GM18951 (cell line): ENCODE measurements around the gene LAS1L.
A peak's percentile ranks its signal among the peaks of the same experiment; 100 is the strongest.
"Not testable (repeated sequence)": the region's sequence is repeated elsewhere in the genome, so short reads cannot be mapped to it uniquely, and the experiment has no call there.

Source experiments
- POLR2A ChIP-seq: IDR thresholded peaks from 4 replicates; pipeline ENCODE4 v1.6.1; 2011; ENCODE audit warnings: mild to moderate bottlenecking; ENCODE audit not compliant: insufficient read length, insufficient read depth; ENCODE audit errors: extremely low read depth
- in situ Hi-C: fragments of 300-500 bp; cut with MboI; formaldehyde crosslinking; loops from one replicate; pipeline ENCODE4 v1.12.0; 2022; ENCODE audit warnings: low sequenced_read_pairs, mixed read lengths, inconsistent platforms; ENCODE audit not compliant: unreplicated experiment

The LAS1L gene

GRCh38 chrX:65534450-65535292 is at the start of gene LAS1L:
LAS1L (minus strand) TSS chrX:65534787; CDS start chrX:65534715, 72 bp downstream.
- peak; percentile 71 for TF ChIP-seq POLR2A
- in situ Hi-C loops, result no loop called here

- TF ChIP-seq POLR2A, result no peak
- in situ Hi-C loops, result loop anchor here (10.0 to 25.0 kb wide), 2 partner anchors 830 to 1152 kb away; no protein-coding TSS in a partner anchor
Observed at GRCh38 chrX:65582450-65583082, 48.0 kb upstream of the LAS1L start.

GRCh38 chrX:65581661-65582339 is 47.2 kb upstream of the LAS1L start:
- in situ Hi-C loops, result loop anchor here (10.0 to 25.0 kb wide), 2 partner anchors 831 to 1153 kb away; no protein-coding TSS in a partner anchor
- no peak for TF ChIP-seq POLR2A

- in situ Hi-C loops, result loop anchor here (25.0 kb wide), 1 partner anchor 834 kb away; no protein-coding TSS in a partner anchor
- TF ChIP-seq POLR2A, result no peak
Observed at GRCh38 chrX:65578346-65578745, 43.8 kb upstream of the LAS1L start.

GRCh38 chrX:65576160-65576559 is 41.6 kb upstream of the LAS1L start:
- TF ChIP-seq POLR2A, result no peak
- in situ Hi-C loops, result loop anchor here (25.0 kb wide), 1 partner anchor 836 kb away; no protein-coding TSS in a partner anchor

- TF ChIP-seq POLR2A, result no peak
- in situ Hi-C loops, result loop anchor here (25.0 kb wide), 1 partner anchor 837 kb away; no protein-coding TSS in a partner anchor
Observed at GRCh38 chrX:65575022-65575421, 40.4 kb upstream of the LAS1L start.

- in situ Hi-C loops, result no loop called here
- no peak for TF ChIP-seq POLR2A
Observed at GRCh38 chrX:65574356-65574755, 39.8 kb upstream of the LAS1L start.

- TF ChIP-seq POLR2A, result no peak
- in situ Hi-C loops, result no loop called here
Observed at GRCh38 chrX:65572971-65573370, 38.4 kb upstream of the LAS1L start.

- in situ Hi-C loops, result not testable (repeated sequence)
Observed at GRCh38 chrX:65562850-65563249, 28.3 kb upstream of the LAS1L start.

- no peak for TF ChIP-seq POLR2A
- in situ Hi-C loops, result no loop called here
Observed at GRCh38 chrX:65551489-65552339, 17.1 kb upstream of the LAS1L start.

- in situ Hi-C loops, result no loop called here
- no peak for TF ChIP-seq POLR2A
Observed at GRCh38 chrX:65551086-65551485, 16.5 kb upstream of the LAS1L start.

GRCh38 chrX:65545456-65545855 is 10.9 kb upstream of the LAS1L start:
- in situ Hi-C loops, result no loop called here
- TF ChIP-seq POLR2A, result no peak

- in situ Hi-C loops, result no loop called here
- no peak for TF ChIP-seq POLR2A
Observed at GRCh38 chrX:65537229-65537628, 2.6 kb upstream of the LAS1L start.

- no peak for TF ChIP-seq POLR2A
- in situ Hi-C loops, result no loop called here
Observed at GRCh38 chrX:65536291-65536690, 1.7 kb upstream of the LAS1L start.
